SU-DHL-6 (cell line): ENCODE measurements around the gene GNAQ.

Experiments
- H2AFZ ChIP-seq: fragments of 200-600 bp; sonication (generic); 2 replicates; pipeline ENCODE4 v1.6.1; 2014; ENCODE audit warnings: low read depth, mild to moderate bottlenecking, moderate library complexity, mixed read lengths, antibody characterized with exemption, low read length; ENCODE audit not compliant: severe bottlenecking
- H3F3A ChIP-seq: fragments of 200-600 bp; shearing (Covaris generic); 2 replicates; pipeline ENCODE4 v1.6.0; 2016; ENCODE audit warnings: antibody characterized with exemption, mild to moderate bottlenecking; ENCODE audit not compliant: insufficient read depth
- H3K27ac ChIP-seq: fragments of 200-600 bp; sonication (generic); 2 replicates; pipeline ENCODE4 v1.5.1; 2016; ENCODE audit warnings: low read depth, mild to moderate bottlenecking, low read length, moderate library complexity, mixed read lengths
- H3K27me3 ChIP-seq: fragments of 200-600 bp; sonication (generic), shearing (Covaris generic); 2 replicates; pipeline ENCODE4 v1.6.0; 2014; ENCODE audit warnings: mild to moderate bottlenecking, low read length
- H3K36me3 ChIP-seq: fragments of 200-600 bp; sonication (generic); 2 replicates; pipeline ENCODE4 v1.6.1; 2014; ENCODE audit warnings: mild to moderate bottlenecking, low read length, mixed read lengths
- H3K4me2 ChIP-seq: fragments of 300-600, 200-600 bp; shearing (Covaris generic), sonication (generic); 2 replicates; pipeline ENCODE4 v1.6.0; 2014; ENCODE audit warnings: low read length, low read depth, mild to moderate bottlenecking; ENCODE audit not compliant: poor library complexity, severe bottlenecking
- H3K4me3 ChIP-seq: fragments of 200-600 bp; sonication (generic); 2 replicates; pipeline ENCODE4 v1.5.1; 2014; ENCODE audit warnings: antibody characterized with exemption, low read length, mild to moderate bottlenecking, mixed read lengths; ENCODE audit not compliant: insufficient read depth, poor library complexity, severe bottlenecking
- H3K79me2 ChIP-seq: fragments of 200-600 bp; sonication (generic); 2 replicates; pipeline ENCODE4 v1.6.1; 2014; ENCODE audit warnings: mild to moderate bottlenecking, low read length, moderate library complexity; ENCODE audit not compliant: insufficient read depth
- H3K9ac ChIP-seq: fragments of 200-600 bp; sonication (generic); 2 replicates; pipeline ENCODE4 v1.7.0; 2014; ENCODE audit warnings: mild to moderate bottlenecking, low read length
- H3K9me2 ChIP-seq: fragments of 200-600 bp; sonication (generic); replicated peaks from 2 replicates; pipeline ENCODE4 v1.6.1; 2014; ENCODE audit warnings: low read length; ENCODE audit not compliant: insufficient read depth
- H3K9me3 ChIP-seq: fragments of 200-600 bp; sonication (generic); 2 replicates; pipeline ENCODE4 v1.6.1; 2014; ENCODE audit warnings: low read length, mixed read lengths; ENCODE audit not compliant: insufficient read depth
- H4K20me1 ChIP-seq: fragments of 200-600 bp; sonication (generic); 2 replicates; pipeline ENCODE4 v1.6.1; 2014; ENCODE audit warnings: low read depth, mild to moderate bottlenecking, antibody characterized with exemption, low read length, moderate library complexity, mixed read lengths
- CTCF ChIP-seq: fragments of 200-600 bp; sonication (generic); IDR thresholded peaks from one replicate; pipeline ENCODE4 v1.5.1; 2017; ENCODE audit warnings: antibody characterized with exemption, mild to moderate bottlenecking, low read length, moderate library complexity; ENCODE audit not compliant: insufficient read depth, poor library complexity, severe bottlenecking
- EZH2phosphoT487 ChIP-seq: fragments of 200-600 bp; sonication (generic), shearing (Covaris generic); conservative IDR thresholded peaks from 2 replicates; pipeline ENCODE4 v1.6.1; 2018; ENCODE audit warnings: mild to moderate bottlenecking, antibody characterized with exemption, low read length, moderate library complexity, mixed read lengths

GNAQ gene

GRCh38 chr9:77949751-77950436 is 81.7 kb downstream of the GNAQ start:
- Histone ChIP-seq H3K9me3 (no peaks in the 10 kb centered on the region), H3K9me2 (no peaks in the 10 kb centered on the region), H3K36me3 (no peaks in the 10 kb centered on the region), H3K9ac (no peak overlapping the region), H3K79me2 (no peaks in the 10 kb centered on the region), H4K20me1 (no peaks in the 10 kb centered on the region), H3K27me3 (no peaks in the 10 kb centered on the region), H3F3A (no peaks in the 10 kb centered on the region), H3K4me3 (no peak overlapping the region), H2AFZ (no peak overlapping the region), H3K27ac (no peak overlapping the region), H3K4me2 (no peak overlapping the region)
- TF ChIP-seq EZH2phosphoT487 (no peak), CTCF (no peak)

GRCh38 chr9:77947651-77948050 is 84.0 kb downstream of the GNAQ start:
- no peaks in the 10 kb centered on the region for H3K9me3 ChIP-seq
- no peak for TF ChIP-seq EZH2phosphoT487
- no peak overlapping the region for H3K27ac ChIP-seq
- no peaks in the 10 kb centered on the region for H3K27me3 ChIP-seq
- no peaks in the 10 kb centered on the region for H3K79me2 ChIP-seq
- H3K9ac ChIP-seq, result no peak overlapping the region
- H4K20me1 ChIP-seq, result no peaks in the 10 kb centered on the region
- no peak overlapping the region for H3K4me3 ChIP-seq
- H3K36me3 ChIP-seq, result no peaks in the 10 kb centered on the region
- no peaks in the 10 kb centered on the region for H3F3A ChIP-seq
- no peak overlapping the region for H3K4me2 ChIP-seq
- H3K9me2 ChIP-seq, result no peaks in the 10 kb centered on the region
- H2AFZ ChIP-seq, result no peak overlapping the region

GRCh38 chr9:77946969-77947620 is 84.5 kb downstream of the GNAQ start:
- Histone ChIP-seq H3K9me2 (no peaks in the 10 kb centered on the region), H2AFZ (no peak overlapping the region), H3F3A (no peaks in the 10 kb centered on the region), H3K9ac (no peak overlapping the region), H4K20me1 (no peaks in the 10 kb centered on the region), H3K27ac (no peak overlapping the region), H3K27me3 (no peaks in the 10 kb centered on the region), H3K36me3 (no peaks in the 10 kb centered on the region), H3K9me3 (no peaks in the 10 kb centered on the region), H3K4me2 (no peak overlapping the region), H3K4me3 (no peak overlapping the region), H3K79me2 (no peaks in the 10 kb centered on the region)
- no peak for TF ChIP-seq CTCF
- no peak for TF ChIP-seq EZH2phosphoT487

GRCh38 chr9:77946296-77946695 is 85.3 kb downstream of the GNAQ start:
- H3K9ac ChIP-seq, result no peak overlapping the region
- H3F3A ChIP-seq, result no peaks in the 10 kb centered on the region
- no peaks in the 10 kb centered on the region for H3K9me3 ChIP-seq
- H4K20me1 ChIP-seq, result no peaks in the 10 kb centered on the region
- no peaks in the 10 kb centered on the region for H3K9me2 ChIP-seq
- no peak overlapping the region for H2AFZ ChIP-seq
- no peak overlapping the region for H3K4me2 ChIP-seq
- H3K4me3 ChIP-seq, result no peak overlapping the region
- H3K27me3 ChIP-seq, result no peaks in the 10 kb centered on the region
- no peak overlapping the region for H3K27ac ChIP-seq
- no peaks in the 10 kb centered on the region for H3K79me2 ChIP-seq
- no peaks in the 10 kb centered on the region for H3K36me3 ChIP-seq
- TF ChIP-seq EZH2phosphoT487 (no peak), CTCF (no peak)
